ENCODE data around the gene PSMD5. TPM values are rescaled to one million over a fixed set of nuclear protein-coding genes. Genes with fewer than 3 reads are reported as not detected.

Gene PSMD5
- total RNA-seq, 1 experiment from 2014 or later, result 86.4 TPM

DNA sequence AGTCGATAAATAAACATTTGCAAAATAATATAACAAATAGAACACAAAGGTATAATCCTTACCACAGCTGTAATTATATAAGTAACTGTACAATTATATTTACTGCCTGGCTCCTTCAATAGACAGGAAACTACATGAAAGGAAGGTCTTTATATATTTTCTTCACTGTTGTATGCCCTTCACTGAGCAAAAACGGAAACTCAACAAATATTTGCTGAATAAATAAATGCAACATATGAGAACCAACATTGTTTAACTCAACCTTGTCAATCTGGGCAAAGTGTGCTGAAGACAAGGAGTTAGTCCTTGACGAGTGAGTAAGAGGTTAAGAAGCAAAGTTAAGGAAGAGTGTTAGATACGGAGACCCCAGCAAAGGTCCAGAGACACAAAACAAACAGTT is 22.6 kb downstream of the PSMD5 start:
- POLR2A ChIA-PET (ENCODE audit: unreplicated experiment), result no interaction called here

DNA sequence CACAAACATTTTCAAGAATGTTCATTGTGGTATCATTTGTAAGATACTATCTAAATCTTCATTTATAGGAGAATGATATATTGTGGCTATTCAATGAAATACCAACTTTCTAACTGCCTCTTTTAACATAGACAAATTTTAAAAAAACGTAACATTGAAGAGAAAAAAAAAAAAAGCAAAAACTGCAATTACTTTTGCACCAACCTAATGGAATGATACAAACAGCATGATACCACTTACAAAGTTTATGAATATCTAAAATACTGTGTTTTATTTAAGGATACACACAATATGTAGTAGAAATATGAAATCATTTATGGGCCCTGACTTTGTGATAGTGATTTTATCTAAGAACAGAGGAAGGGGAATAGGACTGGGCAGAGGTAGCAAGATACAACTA is 24.1 kb downstream of the PSMD5 start:
- peaks cover 38% of the 10 kb centered on the region for H3K36me3 ChIP-seq (ENCODE audit: low read depth)

More for the DNA sequence above, 22.6 kb downstream of the PSMD5 start:
- H3K27ac ChIP-seq, result no peak overlapping the region
- no peak overlapping the region for H2AFZ ChIP-seq
- H3K36me3 ChIP-seq (ENCODE audit: low read depth), result peaks cover 42% of the 10 kb centered on the region
- H3K79me2 ChIP-seq (ENCODE audit: low read depth), result no peaks in the 10 kb centered on the region
- intact Hi-C loops (cut with micrococcal nuclease; ENCODE audit: unreplicated experiment), result no loop called here
- H3K4me2 ChIP-seq, result no peak overlapping the region
- H3K4me1 ChIP-seq (replicated peaks; ENCODE audit: insufficient read depth), result no peaks in the 10 kb centered on the region
- no peak overlapping the region for H3K4me3 ChIP-seq
- no peaks in the 10 kb centered on the region for H3K27me3 ChIP-seq (ENCODE audit: insufficient read depth, low read depth)
- BruUV-seq (replicated peaks), result no TSS peak
- H3K9me3 ChIP-seq (ENCODE audit: insufficient read depth, low read depth), result no peaks in the 10 kb centered on the region
- CTCF ChIA-PET, result no interaction called here
- DNase-seq, result no peak
- no peaks in the 10 kb centered on the region for H4K20me1 ChIP-seq (ENCODE audit: insufficient read depth)
- no peaks in the 10 kb centered on the region for H3K9me2 ChIP-seq (ENCODE audit: insufficient read depth)
- TF ChIP-seq EZH2 (IDR thresholded peaks at IDR 0.05; ENCODE audit: low read depth), result no peak
- TF ChIP-seq, protein P1, sequence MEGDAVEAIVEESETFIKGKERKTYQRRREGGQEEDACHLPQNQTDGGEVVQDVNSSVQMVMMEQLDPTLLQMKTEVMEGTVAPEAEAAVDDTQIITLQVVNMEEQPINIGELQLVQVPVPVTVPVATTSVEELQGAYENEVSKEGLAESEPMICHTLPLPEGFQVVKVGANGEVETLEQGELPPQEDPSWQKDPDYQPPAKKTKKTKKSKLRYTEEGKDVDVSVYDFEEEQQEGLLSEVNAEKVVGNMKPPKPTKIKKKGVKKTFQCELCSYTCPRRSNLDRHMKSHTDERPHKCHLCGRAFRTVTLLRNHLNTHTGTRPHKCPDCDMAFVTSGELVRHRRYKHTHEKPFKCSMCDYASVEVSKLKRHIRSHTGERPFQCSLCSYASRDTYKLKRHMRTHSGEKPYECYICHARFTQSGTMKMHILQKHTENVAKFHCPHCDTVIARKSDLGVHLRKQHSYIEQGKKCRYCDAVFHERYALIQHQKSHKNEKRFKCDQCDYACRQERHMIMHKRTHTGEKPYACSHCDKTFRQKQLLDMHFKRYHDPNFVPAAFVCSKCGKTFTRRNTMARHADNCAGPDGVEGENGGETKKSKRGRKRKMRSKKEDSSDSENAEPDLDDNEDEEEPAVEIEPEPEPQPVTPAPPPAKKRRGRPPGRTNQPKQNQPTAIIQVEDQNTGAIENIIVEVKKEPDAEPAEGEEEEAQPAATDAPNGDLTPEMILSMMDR (conservative IDR thresholded peaks at IDR 0.05), result no peak
- no peaks in the 10 kb centered on the region for H3F3A ChIP-seq (ENCODE audit: insufficient read depth, low read depth)

DNA sequence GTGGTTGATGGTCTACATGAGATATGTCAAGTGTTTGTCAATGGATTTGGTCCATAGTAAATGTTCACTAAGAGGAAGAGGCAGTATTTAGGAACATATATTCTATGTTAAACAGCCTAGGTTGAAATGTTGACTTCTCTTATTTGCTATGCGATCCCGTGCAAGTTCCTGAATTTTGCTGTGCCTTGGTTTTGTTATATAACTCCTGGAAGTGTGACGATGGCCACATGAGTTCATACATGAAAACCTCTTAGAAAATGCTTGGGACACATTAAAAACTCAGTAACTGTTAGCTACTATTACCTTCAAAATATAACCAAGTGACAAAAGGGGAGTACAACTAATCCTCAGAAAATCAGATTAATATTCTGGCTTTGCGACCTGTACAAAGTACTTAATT is 27.6 kb downstream of the PSMD5 start:
- no peak overlapping the region for H3K4me2 ChIP-seq
- H3K4me1 ChIP-seq (replicated peaks; ENCODE audit: insufficient read depth), result no peaks in the 10 kb centered on the region
- peaks cover 20% of the 10 kb centered on the region for H3K36me3 ChIP-seq (ENCODE audit: low read depth)
- H2AFZ ChIP-seq, result no peak overlapping the region
- H3K27me3 ChIP-seq (ENCODE audit: insufficient read depth, low read depth), result no peaks in the 10 kb centered on the region
- no peak overlapping the region for H3K27ac ChIP-seq
- H4K20me1 ChIP-seq (ENCODE audit: insufficient read depth), result no peaks in the 10 kb centered on the region
- H3K9me3 ChIP-seq (ENCODE audit: insufficient read depth, low read depth), result no peaks in the 10 kb centered on the region
- H3K79me2 ChIP-seq (ENCODE audit: low read depth), result no peaks in the 10 kb centered on the region
- TF ChIP-seq EZH2 (IDR thresholded peaks at IDR 0.05; ENCODE audit: low read depth), result no peak
- TF ChIP-seq, protein P1 (conservative IDR thresholded peaks at IDR 0.05), result no peak
- ChIA-PET CTCF (no interaction called here), POLR2A (ENCODE audit: unreplicated experiment) (no interaction called here)
- intact Hi-C loops (cut with micrococcal nuclease; ENCODE audit: unreplicated experiment), result no loop called here
- no peak overlapping the region for H3K4me3 ChIP-seq
- DNase-seq, result no peak
- no peaks in the 10 kb centered on the region for H3K9me2 ChIP-seq (ENCODE audit: insufficient read depth)
- H3F3A ChIP-seq (ENCODE audit: insufficient read depth, low read depth), result no peaks in the 10 kb centered on the region
- no TSS peak for BruUV-seq (replicated peaks)

More for the DNA sequence above, 24.1 kb downstream of the PSMD5 start:
- Histone ChIP-seq H3K4me3 (no peak overlapping the region), H3K4me1 (replicated peaks; ENCODE audit: insufficient read depth) (no peaks in the 10 kb centered on the region), H2AFZ (no peak overlapping the region), H3K27ac (no peak overlapping the region; the same call in 1 of the 2 replicates), H3F3A (ENCODE audit: insufficient read depth, low read depth) (no peaks in the 10 kb centered on the region), H3K9me3 (ENCODE audit: insufficient read depth, low read depth) (no peaks in the 10 kb centered on the region), H3K9me2 (ENCODE audit: insufficient read depth) (no peaks in the 10 kb centered on the region), H3K79me2 (ENCODE audit: low read depth) (no peaks in the 10 kb centered on the region), H3K27me3 (ENCODE audit: insufficient read depth, low read depth) (no peaks in the 10 kb centered on the region), H4K20me1 (ENCODE audit: insufficient read depth) (no peaks in the 10 kb centered on the region), H3K4me2 (no peak overlapping the region)
- ChIA-PET CTCF (no interaction called here), POLR2A (ENCODE audit: unreplicated experiment) (no interaction called here)
- no TSS peak for BruUV-seq (replicated peaks)
- intact Hi-C loops (cut with micrococcal nuclease; ENCODE audit: unreplicated experiment), result no loop called here
- no peak for DNase-seq
- TF ChIP-seq, protein P1 (conservative IDR thresholded peaks at IDR 0.05), result no peak
- no peak for TF ChIP-seq EZH2 (IDR thresholded peaks at IDR 0.05; ENCODE audit: low read depth)

All from PC-9 (cell line).